ENCODE data around the gene TLE1. TPM values are rescaled to one million over a fixed set of nuclear protein-coding genes. Genes with fewer than 3 reads are reported as not detected.

Gene TLE1
- total RNA-seq, 1 donor from 2014 or later = 0.34 TPM

DNA sequence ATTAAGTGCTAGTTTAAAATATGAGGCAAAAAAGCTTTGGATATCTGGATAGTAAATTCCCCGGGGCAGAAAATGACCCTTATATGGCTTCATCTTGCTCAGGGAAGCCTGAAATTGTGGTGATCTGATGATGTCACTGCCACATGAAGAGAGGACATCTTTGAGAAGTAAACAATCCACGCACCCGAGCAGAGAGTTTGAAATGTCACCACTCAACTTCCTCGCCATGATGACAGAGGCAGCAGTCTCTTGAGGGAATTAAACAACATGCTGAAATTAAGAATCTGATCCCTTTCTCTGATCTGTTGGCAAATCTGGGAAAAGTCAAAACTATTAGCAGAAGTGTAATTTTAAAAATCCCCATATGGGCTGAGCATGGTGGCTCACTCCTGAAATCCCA lies 110.0 kb downstream of the TLE1 start:
- intact Hi-C loops (cut with micrococcal nuclease) = no loop called here

DNA sequence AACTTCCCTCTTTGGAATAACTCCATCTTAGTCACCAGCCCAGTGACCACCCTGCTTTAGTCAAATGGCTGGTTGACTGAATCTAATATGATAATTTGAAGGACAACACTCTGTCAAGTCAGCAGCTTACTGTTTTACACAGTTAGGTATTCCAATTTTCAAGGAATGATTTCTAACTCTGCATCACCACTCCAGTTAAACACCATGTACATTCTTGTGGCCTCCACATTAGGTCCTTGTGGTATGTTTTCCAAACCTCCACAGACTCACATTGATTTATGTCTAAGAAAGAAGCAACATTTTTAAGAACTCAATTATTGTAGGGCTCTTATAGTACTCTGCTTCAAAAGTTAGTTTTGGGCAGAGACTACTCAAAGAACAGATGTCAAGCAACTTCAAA lies 110.7 kb downstream of the TLE1 start:
- intact Hi-C loops (cut with micrococcal nuclease) = no loop called here

DNA sequence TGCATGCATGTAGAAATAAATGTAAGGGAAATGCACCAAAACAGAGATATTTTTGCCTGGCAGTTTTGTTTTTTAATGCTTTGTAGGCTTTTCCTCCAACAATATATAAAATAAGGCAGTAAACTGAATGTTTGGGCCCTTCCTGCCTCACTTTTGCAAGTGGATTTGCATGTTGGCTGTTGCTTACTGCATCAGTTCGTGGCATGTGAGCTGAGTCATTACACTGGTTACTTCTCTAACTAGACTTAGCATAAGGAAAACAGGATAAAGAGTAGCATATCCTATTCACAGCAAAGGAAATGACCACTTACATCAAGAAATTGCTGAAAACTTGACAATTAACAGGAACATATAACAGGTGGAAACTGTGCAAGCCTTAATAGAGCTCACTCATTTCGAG lies 113.4 kb downstream of the TLE1 start:
- intact Hi-C loops (cut with micrococcal nuclease) = no loop called here

DNA sequence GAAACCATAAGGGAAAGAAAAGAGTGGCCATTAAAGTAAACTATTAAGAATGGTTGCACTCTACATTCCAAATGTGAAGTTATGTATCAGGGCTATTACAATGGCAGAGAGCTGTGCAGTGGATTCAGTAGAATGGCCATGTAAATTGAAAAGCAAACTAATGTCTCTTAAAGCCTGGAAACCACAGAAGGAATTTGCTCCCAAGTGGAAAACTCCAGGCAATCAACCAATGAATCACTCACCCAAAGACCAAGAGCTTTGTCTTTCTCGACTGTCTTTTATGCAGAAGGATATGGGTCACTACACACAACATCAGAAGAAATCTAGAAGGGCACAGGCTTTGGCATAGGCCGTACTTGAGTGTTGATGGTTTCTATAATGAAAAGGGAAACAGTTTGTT lies 114.9 kb downstream of the TLE1 start:
- intact Hi-C loops (cut with micrococcal nuclease) = no loop called here

DNA sequence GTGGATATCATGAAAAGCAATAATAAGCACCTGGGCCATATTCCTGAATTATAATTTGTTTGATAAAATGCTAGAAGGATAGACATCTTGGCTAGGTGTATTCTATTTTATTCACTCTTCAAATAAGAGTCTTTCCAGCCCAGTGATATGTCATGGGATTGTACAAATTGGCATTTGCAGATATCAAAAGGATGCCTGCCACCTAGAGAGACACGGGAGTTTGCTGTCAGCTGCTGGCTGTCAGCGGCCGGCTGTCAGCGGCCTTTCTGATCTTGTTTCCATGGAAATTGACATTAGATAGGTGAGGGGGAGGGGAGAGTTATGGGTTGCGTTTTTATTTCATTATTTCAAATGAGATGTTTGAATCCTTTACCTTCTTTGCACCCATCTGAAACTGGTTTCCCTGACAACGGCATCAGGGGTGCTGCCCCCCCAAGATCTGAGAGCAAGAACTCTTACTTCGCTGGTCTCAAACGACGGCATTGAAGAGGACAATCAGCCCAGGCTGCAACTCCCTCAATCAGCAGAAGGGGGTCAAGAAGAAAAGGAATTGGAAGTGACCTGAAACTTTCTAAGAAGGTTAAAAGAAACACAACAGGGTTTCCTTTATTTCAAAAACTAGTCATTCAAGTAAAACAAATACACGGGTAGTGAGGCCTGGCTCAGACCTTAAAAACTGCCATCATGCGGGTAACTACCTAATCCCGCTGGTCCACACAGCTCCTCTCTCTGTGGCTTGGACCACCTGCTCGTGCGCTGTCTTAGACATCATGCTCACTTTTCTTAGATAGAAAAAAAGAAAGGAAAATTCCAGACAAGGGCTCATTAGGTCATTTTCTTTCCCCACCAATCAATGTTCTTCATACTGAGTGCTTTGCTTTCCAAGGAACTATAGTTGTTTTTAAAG lies 115.7 kb downstream of the TLE1 start:
- intact Hi-C loops (cut with micrococcal nuclease) = no loop called here

GRCh38 chr9:81570083-81570482 lies 119.3 kb downstream of the TLE1 start:
- intact Hi-C loops (cut with micrococcal nuclease) = no loop called here

DNA sequence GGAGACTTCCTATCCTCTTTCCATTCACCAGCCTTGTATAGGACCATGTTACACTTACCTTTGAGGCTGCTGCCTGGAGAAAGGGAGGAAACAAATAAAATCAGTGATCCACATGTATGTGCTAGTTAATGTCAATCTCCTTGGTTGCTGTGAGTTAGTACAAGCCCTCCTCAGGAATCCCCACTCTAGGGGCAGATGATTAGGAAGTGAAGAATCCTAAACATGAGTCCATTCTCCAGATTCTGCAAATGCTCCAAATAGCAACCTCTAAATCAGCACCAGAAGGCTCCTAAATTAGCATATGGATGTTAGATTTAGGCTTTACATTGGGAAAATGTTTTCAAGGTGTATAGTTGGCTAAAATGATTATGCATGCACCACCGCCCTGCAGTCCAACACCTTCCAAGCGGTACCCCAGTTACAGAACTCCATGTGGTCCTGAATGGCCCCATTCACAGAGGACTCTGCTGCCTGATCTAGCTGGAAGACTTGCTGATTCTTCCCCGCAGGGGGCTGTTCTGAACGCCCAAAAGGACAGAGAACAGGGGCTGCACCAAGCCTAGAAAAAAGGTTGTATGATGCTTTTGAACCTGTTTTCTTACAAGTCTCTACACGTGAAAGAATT lies 123.2 kb downstream of the TLE1 start:
- intact Hi-C loops (cut with micrococcal nuclease) = no loop called here

- intact Hi-C loops (cut with micrococcal nuclease) = no loop called here
These were observed 123.7 kb downstream of the TLE1 start for GRCh38 chr9:81565609-81566008.

GRCh38 chr9:81565144-81565543 lies 124.2 kb downstream of the TLE1 start:
- intact Hi-C loops (cut with micrococcal nuclease) = no loop called here

- intact Hi-C loops (cut with micrococcal nuclease) = no loop called here
These were observed 124.7 kb downstream of the TLE1 start for GRCh38 chr9:81564632-81565031.

DNA sequence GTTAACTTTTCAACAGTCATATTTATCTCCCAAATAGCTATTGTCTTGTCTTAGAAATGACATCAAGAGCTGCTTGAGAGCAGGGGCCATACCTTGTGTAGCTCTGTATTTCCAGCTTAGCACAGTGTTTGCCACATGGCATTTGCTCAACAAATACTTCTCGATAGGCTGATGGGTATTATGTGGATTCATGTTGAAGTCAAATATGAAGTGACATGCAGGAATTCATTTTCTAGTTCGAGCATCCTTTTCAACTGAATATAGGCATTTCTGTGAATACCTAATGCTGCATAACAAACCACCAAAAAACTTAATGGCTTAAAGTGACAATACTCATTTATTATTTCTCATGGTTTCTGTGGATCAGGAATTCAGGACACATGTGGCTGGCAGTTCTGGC lies 125.6 kb downstream of the TLE1 start:
- intact Hi-C loops (cut with micrococcal nuclease) = no loop called here

GRCh38 chr9:81563020-81563407 lies 126.3 kb downstream of the TLE1 start:
- intact Hi-C loops (cut with micrococcal nuclease) = no loop called here

DNA sequence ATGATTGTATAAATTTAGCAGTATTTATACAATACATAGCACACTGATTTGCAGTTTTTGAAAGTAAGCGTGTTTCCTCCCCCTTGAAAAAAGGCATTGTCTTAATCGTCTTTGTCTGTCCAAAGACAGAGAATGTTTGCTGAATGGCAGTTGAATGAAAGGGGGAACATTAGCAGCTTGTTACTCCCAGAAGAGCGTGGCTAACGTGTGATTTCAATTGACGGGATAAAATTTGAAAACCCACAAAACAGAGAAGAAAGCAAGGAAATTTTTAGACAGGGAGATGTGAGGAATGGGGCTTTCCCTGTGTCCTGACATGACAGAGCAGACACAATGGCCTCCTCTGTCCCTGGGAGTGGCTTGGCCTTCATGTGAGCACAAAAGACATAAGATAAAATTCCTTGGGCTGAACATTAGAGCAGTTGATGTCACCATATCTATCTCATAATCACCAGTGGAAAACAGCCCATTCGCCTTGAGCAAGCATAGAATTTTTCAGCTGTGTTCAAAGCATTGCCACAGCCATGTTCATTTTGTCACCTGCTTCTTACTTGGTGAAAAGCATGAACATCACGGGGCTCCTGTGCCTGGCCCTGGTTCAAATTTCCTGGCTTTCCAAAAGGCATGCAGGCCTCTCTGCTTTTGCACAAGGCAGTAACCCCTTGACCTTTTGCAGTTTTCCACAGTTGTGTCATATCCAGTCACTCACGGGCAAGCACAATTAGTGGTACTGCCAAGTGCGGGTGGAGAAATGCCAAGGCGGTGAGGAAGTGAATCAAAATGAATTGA lies 126.9 kb downstream of the TLE1 start:
- intact Hi-C loops (cut with micrococcal nuclease) = no loop called here

DNA sequence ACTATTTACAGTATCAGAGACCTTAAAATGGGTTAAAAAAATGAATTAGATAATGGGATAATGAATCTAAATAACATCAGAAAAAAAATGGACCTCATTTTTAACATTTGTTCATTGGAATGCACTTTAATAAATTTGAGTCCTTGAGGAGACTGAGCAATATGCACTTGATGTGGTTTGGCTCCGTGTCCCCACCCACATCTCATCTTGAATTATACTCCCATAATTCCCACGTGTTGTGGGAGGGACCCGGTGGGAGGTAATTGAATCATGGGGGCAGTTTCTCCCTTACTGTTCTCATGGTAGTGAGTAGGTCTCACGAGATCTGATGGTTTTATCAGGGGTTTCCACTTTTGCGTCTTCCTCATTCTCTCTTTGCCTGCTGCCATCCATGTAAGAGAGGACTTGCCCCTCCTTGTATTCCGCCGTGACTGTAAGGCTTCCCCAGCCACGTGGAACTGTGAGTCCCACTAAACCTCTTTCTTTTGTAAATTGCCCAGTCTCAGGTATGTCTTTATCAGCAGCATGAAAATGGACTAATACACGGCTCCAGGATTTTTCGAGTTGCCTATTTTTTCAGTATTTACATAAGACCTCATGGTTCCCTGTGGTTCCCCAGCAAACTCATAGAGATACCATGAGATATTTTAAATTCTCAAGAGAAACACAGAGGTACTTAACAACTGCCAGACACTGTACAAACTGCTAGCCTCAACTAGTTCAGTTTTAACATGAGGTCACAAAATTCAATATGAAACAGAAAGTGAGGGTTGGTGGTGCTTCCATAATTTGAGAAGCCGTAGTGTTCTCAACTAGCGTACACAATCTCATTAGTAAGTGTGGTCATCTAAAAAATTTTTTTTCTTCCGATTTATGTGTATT lies 128.3 kb downstream of the TLE1 start:
- intact Hi-C loops (cut with micrococcal nuclease) = no loop called here

DNA sequence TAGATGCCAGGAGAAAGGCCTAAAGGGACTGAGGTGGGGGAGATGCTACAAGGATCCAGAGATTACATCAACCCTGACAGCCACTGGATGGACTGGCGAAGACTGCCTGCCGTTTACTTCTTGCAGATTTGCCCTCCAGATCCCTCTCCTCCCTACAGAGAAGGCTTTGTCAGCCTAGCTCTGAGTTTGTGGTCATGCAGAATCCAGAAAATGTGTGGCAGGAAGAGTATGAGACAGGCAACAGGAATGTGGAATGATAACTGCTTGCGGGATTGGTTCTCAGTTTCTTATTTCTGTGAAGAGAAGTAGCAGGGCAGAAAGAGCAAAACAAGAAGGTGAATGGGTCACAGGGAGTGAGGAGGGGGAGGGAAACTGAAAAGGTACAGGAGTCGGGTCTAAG lies 129.6 kb downstream of the TLE1 start:
- intact Hi-C loops (cut with micrococcal nuclease) = no loop called here

GRCh38 chr9:81559197-81559596 lies 130.2 kb downstream of the TLE1 start:
- intact Hi-C loops (cut with micrococcal nuclease) = no loop called here

DNA sequence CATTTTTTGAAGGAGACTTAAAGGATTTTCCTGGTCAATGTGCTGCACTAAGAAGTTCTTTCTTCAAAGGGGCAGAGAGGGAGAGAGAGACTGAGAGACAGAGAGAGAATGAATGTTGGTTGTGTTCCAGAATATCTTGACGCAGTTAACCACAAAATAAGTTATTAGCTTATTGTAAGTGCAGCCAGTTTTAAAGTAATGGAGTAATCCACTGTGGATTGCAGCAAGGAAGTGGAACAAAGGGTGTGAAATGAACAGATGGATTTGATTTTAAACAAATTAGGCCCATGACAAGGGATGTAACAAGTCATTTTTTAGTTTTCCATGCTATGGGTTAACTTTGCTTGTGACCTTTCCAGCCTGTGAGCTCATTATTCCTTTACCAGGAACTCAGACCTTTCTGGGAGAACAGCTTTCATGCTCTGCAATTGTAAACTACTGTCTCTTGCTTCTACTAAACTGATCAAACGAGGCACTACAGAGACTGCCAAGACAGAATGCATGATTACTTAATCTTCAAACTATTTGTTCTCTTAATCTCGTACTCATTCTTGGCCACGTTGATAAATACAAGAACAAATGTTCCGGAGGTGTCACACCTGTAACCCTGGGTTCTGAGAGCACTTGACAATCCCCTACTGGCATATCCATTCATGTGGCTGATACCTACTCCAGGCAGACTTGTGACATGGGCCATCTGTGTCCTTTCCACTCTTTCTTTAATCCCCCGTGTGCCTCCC lies 131.1 kb downstream of the TLE1 start:
- intact Hi-C loops (cut with micrococcal nuclease) = no loop called here

GRCh38 chr9:81557452-81558090 lies 131.8 kb downstream of the TLE1 start:
- intact Hi-C loops (cut with micrococcal nuclease) = no loop called here

GRCh38 chr9:81556923-81557322 lies 132.4 kb downstream of the TLE1 start:
- intact Hi-C loops (cut with micrococcal nuclease) = no loop called here

DNA sequence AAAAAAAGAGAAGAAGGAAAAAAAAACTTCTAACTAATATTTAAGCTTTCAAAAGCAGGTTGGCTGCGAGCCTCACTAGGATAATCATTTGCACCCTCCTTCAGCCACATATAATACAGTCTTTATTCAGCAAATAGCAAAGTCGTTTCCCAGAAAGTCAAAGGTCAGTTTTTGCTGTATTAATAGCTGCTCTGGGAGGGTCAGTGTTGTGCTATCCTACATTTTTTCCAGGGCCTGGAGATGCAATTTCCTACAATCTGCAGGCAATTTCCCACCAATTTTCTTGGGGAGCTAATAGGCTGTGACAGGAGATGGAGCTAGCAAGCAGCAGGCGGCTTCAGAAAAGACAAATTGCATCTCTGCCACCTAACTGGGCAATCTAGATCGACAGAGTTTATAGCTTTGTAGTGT lies 136.8 kb downstream of the TLE1 start:
- intact Hi-C loops (cut with micrococcal nuclease) = no loop called here

All from T-helper 2 cell treated with Interferon-gamma antibody and Interleukin-4, amounts not matched to agents 100 ng/mL and 5 ng/mL, for 36 hours (primary cell).